GM13976 (cell line): ENCODE results near the gene NKAIN2.
"Not testable (repeated sequence)": the region's sequence is repeated elsewhere in the genome, so short reads cannot be mapped to it uniquely, and the experiment has no call there.

Source experiments
- DNase-seq: peaks from one replicate; pipeline ENCODE4 v3.0.0; 2012; ENCODE audit warnings: low spot score
- in situ Hi-C: fragments of 300-500 bp; cut with MboI; formaldehyde crosslinking; loops from one replicate; pipeline ENCODE4 v1.12.0; 2022; ENCODE audit warnings: low sequenced_read_pairs, mixed read lengths, inconsistent platforms; ENCODE audit not compliant: unreplicated experiment
- TF ChIP-seq, protein P1 (sequence below): IDR thresholded peaks from 2 replicates; pipeline ENCODE4 v1.5.1; 2012; ENCODE audit warnings: borderline replicate concordance, mild to moderate bottlenecking; ENCODE audit not compliant: insufficient read depth; ENCODE audit errors: extremely low read depth, missing control alignments, control extremely low read depth

Gene NKAIN2

GRCh38 chr6:124445581-124445980 lies 641.9 kb downstream of the NKAIN2 start:
- TF ChIP-seq, protein P1, sequence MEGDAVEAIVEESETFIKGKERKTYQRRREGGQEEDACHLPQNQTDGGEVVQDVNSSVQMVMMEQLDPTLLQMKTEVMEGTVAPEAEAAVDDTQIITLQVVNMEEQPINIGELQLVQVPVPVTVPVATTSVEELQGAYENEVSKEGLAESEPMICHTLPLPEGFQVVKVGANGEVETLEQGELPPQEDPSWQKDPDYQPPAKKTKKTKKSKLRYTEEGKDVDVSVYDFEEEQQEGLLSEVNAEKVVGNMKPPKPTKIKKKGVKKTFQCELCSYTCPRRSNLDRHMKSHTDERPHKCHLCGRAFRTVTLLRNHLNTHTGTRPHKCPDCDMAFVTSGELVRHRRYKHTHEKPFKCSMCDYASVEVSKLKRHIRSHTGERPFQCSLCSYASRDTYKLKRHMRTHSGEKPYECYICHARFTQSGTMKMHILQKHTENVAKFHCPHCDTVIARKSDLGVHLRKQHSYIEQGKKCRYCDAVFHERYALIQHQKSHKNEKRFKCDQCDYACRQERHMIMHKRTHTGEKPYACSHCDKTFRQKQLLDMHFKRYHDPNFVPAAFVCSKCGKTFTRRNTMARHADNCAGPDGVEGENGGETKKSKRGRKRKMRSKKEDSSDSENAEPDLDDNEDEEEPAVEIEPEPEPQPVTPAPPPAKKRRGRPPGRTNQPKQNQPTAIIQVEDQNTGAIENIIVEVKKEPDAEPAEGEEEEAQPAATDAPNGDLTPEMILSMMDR = no peak
- in situ Hi-C loops = no loop called here
- DNase-seq = no peak

- in situ Hi-C loops = no loop called here
- TF ChIP-seq, protein P1 = no peak
- DNase-seq = no peak
Observed at GRCh38 chr6:124446961-124447360, 643.3 kb downstream of the NKAIN2 start.

DNA sequence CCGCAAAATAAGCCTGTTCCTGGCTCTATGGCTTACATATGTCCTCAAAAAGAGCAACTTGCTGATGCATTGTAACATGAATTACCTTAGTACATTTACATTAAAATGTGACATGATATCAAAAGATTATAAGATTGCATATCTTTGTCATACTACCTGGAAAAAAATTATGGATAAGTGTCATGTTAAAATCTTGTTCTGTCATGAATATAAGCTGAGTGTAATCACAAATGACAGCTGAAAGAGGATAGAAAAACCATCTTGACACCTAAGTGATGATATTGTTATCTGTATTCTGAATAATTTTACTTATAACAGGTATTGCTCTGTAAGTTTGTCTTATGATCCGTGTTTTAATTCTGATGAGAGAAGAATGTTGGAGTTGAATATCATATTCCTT lies 655.6 kb downstream of the NKAIN2 start:
- no peak for DNase-seq
- in situ Hi-C loops = no loop called here
- TF ChIP-seq, protein P1 = no peak

DNA sequence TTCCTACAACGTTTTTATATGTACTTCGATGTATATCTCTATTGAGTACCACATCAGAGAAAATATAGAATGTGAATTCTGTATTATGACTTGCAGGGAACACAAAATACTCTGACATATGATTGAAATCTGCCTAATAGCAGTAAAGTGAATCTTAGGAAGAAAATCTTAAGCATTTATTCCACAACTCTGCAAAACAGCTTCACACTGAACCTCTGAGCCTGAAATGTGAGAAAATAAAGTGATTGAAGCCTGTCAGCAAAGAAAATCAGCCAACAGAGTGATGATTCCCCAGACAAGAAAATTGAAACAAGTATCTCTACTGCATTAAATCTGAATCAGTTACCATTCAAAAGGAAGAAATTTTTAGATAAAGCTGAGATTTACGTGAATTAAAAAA lies 659.1 kb downstream of the NKAIN2 start:
- TF ChIP-seq, protein P1 = no peak
- in situ Hi-C loops = no loop called here
- DNase-seq = no peak

GRCh38 chr6:124463271-124463670 lies 659.6 kb downstream of the NKAIN2 start:
- TF ChIP-seq, protein P1 = no peak
- in situ Hi-C loops = no loop called here
- no peak for DNase-seq

DNA sequence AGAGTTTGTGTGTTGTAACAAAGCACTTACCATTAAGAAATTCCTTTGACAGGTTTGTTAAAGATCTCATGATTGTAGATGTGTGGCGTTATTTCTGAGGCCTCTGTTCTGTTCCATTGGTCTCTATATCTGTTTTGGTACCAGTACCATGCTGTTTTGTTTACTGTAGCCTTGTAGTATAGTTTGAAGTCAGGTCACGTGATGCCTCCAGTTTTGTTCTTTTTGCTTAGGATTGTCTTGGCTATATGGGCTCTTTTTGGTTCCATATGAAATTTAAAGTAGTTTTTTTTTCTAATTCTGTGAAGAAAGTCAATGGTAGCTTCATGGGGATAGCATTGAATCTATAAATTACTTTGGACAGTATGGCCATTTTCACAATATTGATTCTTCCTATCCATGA lies 660.9 kb downstream of the NKAIN2 start:
- in situ Hi-C loops, DNase-seq: not testable (repeated sequence)

DNA sequence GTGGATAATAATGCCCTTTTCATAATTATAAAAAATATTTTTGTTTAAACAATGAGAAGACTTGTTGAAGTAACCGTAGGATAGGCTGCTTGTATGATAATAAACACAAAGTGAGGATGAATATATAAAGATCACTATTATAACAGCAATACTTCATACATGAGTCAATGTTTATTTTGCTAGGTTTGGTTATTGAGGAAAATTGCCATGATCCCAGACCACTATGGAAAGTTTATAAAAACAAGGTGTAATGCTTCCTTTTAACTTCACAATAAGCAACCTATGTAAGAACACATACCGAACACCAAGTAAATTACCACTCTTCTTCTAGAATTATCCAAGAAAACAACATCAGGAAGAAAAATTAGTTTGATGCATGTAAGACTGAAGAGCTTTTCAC lies 663.3 kb downstream of the NKAIN2 start:
- TF ChIP-seq, protein P1 = no peak
- no peak for DNase-seq
- in situ Hi-C loops = no loop called here

DNA sequence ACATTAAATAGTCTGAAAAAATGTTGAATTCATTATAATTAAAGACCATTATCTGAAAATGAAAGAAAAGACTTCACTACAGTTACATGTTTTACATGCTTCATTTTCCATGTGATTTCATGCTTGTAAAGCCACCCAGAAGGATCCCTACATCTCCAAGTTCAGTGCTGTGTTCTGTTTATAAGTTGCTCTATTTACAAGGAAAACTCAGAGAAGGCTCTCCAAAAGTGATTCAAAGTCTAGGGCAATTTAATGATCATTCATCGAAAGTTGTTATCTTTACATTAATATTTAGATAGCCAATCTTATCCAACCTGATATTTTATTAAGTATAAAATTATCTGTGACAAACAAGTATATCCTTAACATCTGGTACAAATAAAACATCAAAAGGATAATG lies 663.7 kb downstream of the NKAIN2 start:
- in situ Hi-C loops = no loop called here
- no peak for DNase-seq
- TF ChIP-seq, protein P1 = no peak
